GM12874 (cell line): ENCODE data around the gene TRUB2.

Experiments used
- TF ChIP-seq, protein P1 (sequence below): IDR thresholded peaks from 2 replicates; pipeline ENCODE4 v1.5.1; 2011; ENCODE audit warnings: low read depth, mild to moderate bottlenecking, control low read depth, low read length, moderate library complexity; ENCODE audit not compliant: insufficient read depth

The TRUB2 gene

DNA sequence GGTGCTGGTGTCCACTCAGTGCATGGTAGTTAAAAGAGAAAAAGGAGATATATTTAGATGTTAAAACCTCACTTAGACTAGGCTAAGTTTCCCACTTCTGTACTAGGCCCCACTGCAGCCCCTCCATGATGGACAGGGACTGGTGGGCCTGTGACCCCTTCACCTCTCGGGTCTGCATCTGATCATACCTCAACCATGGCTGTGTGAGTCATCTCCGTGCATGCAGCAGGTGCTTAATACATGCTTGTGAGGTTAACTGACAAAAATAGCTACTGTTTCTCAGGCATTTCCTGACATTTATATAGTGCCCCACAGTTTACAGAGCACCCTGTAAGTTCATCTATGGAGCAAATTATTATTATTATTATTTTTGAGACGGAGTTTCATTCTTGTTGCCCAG, 40.5 kb upstream of the TRUB2 start:
- TF ChIP-seq, protein P1, sequence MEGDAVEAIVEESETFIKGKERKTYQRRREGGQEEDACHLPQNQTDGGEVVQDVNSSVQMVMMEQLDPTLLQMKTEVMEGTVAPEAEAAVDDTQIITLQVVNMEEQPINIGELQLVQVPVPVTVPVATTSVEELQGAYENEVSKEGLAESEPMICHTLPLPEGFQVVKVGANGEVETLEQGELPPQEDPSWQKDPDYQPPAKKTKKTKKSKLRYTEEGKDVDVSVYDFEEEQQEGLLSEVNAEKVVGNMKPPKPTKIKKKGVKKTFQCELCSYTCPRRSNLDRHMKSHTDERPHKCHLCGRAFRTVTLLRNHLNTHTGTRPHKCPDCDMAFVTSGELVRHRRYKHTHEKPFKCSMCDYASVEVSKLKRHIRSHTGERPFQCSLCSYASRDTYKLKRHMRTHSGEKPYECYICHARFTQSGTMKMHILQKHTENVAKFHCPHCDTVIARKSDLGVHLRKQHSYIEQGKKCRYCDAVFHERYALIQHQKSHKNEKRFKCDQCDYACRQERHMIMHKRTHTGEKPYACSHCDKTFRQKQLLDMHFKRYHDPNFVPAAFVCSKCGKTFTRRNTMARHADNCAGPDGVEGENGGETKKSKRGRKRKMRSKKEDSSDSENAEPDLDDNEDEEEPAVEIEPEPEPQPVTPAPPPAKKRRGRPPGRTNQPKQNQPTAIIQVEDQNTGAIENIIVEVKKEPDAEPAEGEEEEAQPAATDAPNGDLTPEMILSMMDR, result no peak

DNA sequence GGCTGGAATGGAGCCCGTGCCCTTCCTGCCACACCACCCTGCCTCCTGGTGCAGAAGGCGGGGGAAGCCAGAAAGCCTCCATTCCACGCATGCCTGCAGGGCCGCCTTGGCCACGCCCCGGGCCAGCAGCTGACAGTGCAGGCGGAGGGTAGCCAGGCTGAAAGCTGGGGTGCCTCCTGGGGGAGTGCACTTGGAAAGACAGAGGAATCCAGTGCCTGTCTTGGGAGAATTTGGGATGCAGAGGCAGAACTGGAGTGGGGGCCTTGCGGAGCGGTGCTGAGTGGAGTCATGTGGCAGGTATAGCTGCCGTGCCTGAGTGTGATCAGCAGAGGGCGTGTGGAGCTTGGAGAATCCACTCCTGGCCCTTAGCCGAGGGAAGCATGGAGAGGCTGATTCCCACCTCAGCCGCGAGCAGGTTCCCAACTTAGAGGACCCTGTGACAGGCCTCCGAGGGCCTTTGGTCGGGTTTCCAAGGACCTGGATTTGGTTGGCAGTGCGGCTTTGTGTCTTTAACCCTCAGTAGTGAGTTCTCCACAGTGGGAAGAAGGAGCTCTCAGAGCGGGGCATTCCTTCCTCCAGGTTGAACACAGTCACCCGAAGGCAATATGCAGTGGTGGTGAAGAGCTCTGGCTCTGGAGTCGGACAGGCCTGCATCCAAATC, 39.9 kb upstream of the TRUB2 start:
- TF ChIP-seq, protein P1, result peak; percentile 94

DNA sequence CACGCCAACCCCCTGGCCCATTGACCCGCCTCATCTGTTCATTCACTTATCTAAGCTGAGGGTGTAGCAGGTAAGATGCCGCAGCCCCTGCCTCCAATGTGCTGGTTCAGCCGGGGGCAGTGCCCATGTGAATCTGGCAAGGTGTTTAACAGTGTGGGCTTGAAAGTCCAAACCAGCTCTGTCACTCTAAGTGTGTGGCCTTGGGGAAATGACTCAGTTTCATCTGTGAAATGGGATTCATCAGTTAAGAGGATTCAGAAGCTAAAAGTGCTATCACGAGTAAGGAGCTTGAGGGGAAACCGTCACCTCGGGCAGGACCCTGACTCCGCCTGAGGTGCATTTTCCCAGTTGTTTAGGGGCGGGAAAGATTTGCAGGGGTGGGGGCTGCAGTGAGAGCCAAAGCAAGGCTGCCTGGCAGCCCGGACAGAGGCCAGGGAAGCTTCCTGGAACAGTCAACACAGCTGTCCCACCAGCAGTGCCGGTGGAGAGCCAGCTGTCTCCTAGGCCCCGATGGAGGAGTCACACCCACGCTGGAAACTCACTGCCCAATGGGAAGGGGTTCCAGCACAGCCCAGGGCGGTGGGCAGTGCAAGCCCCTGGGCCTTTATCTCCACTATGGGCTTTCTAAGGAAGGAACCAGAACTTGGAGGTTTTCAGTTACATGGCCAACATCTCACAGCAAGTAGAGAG, 39.2 kb upstream of the TRUB2 start:
- TF ChIP-seq, protein P1, result no peak

GRCh38 chr9:128360826-128361225, 38.6 kb upstream of the TRUB2 start:
- TF ChIP-seq, protein P1, result no peak

- TF ChIP-seq, protein P1, result no peak
These were observed 36.6 kb upstream of the TRUB2 start for GRCh38 chr9:128358861-128359260.

- TF ChIP-seq, protein P1, result no peak
These were observed 35.8 kb upstream of the TRUB2 start for GRCh38 chr9:128358090-128358489.

- TF ChIP-seq, protein P1, result no peak
These were observed 33.2 kb upstream of the TRUB2 start for GRCh38 chr9:128355451-128355850.
